T-helper 17 cell (primary cell): ENCODE data around the gene NFATC1. TPM values are rescaled to one million over a fixed set of nuclear protein-coding genes. Genes with fewer than 3 reads are reported as not detected.

Source experiments
- ATAC-seq: fragments of 150-1000 bp; cut with Tn5 transposase; 2 replicates; pipeline ENCODE4 v1.10.0; 2021; ENCODE audit warnings: mild to moderate bottlenecking, moderate library complexity
- DNase-seq, 3 donors: peaks; one replicate each; pipeline versions ENCODE4 v3.0.0 to v3.0.0-alpha.2; 2020 to 2021
- H3K9me3 ChIP-seq: one replicate; pipeline ENCODE4 v1.7.0; 2013; ENCODE audit warnings: low read length, mild to moderate bottlenecking; ENCODE audit not compliant: control insufficient read depth, poor library complexity, severe bottlenecking
- H3K27ac Mint-ChIP-seq: one replicate; pipeline ENCODE4 v1.8.0; 2022; ENCODE audit warnings: mild to moderate bottlenecking, moderate library complexity, mixed read lengths
- H3K27me3 Mint-ChIP-seq: one replicate; pipeline ENCODE4 v1.8.0; 2022; ENCODE audit warnings: mixed read lengths
- H3K36me3 Mint-ChIP-seq: one replicate; pipeline ENCODE4 v1.8.0; 2022; ENCODE audit warnings: low read depth, mixed read lengths
- H3K4me1 Mint-ChIP-seq: one replicate; pipeline ENCODE4 v1.8.0; 2022; ENCODE audit warnings: mild to moderate bottlenecking, mixed read lengths
- H3K4me3 Mint-ChIP-seq: one replicate; pipeline ENCODE4 v1.8.0; 2022; ENCODE audit warnings: mild to moderate bottlenecking, moderate library complexity, mixed read lengths
- total RNA-seq, 4 donors: library from RNA in 2 of 4; stranded (reverse) in 2 of 4; gene quantifications; one replicate each; pipeline ENCODE4 v1.2.3 and lab custom pipeline; 2022 to 2026

The NFATC1 gene
- total RNA-seq, 2 donors from 2014 or later: 73.4 to 77.8 TPM

GRCh38 chr18:79453816-79454735 lies 58.3 kb downstream of the NFATC1 start:
- H3K36me3 Mint-ChIP-seq: no peaks in the 10 kb centered on the region
- H3K4me1 Mint-ChIP-seq: peaks cover 4% of the 10 kb centered on the region
- H3K4me3 Mint-ChIP-seq: no peak overlapping the region
- peak overlapping the region; percentile 32 for H3K27ac Mint-ChIP-seq
- DNase-seq (no peak), ATAC-seq (no peak)
- no peaks in the 10 kb centered on the region for H3K9me3 ChIP-seq
- H3K27me3 Mint-ChIP-seq: no peaks in the 10 kb centered on the region

GRCh38 chr18:79455261-79455660 lies 59.5 kb downstream of the NFATC1 start:
- Mint-ChIP-seq H3K27ac (no peak overlapping the region), H3K4me3 (no peak overlapping the region), H3K4me1 (peaks cover 7% of the 10 kb centered on the region), H3K27me3 (no peaks in the 10 kb centered on the region), H3K36me3 (no peaks in the 10 kb centered on the region)
- DNase-seq (no peak), ATAC-seq (no peak)
- H3K9me3 ChIP-seq: no peaks in the 10 kb centered on the region

- no peaks in the 10 kb centered on the region for H3K36me3 Mint-ChIP-seq
These were observed 60.6 kb downstream of the NFATC1 start for GRCh38 chr18:79456105-79456980.

GRCh38 chr18:79457239-79457638 lies 61.5 kb downstream of the NFATC1 start:
- peak overlapping the region; percentile 59 for H3K27ac Mint-ChIP-seq
- H3K4me1 Mint-ChIP-seq: peaks cover 8% of the 10 kb centered on the region
- H3K36me3 Mint-ChIP-seq: no peaks in the 10 kb centered on the region
- no peaks in the 10 kb centered on the region for H3K27me3 Mint-ChIP-seq
- no peaks in the 10 kb centered on the region for H3K9me3 ChIP-seq
- ATAC-seq (no peak), DNase-seq (no peak)
- no peak overlapping the region for H3K4me3 Mint-ChIP-seq

More at GRCh38 chr18:79456105-79456980, 60.6 kb downstream of the NFATC1 start:
- Mint-ChIP-seq H3K27me3 (no peaks in the 10 kb centered on the region), H3K27ac (peak overlapping the region; percentile 59), H3K4me3 (no peak overlapping the region), H3K4me1 (peaks cover 7% of the 10 kb centered on the region)
- no peaks in the 10 kb centered on the region for H3K9me3 ChIP-seq
- ATAC-seq (no peak), DNase-seq (no peak)

- H3K27ac Mint-ChIP-seq: peak overlapping the region; percentile 51
- no peak for DNase-seq
- no peak overlapping the region for H3K4me3 Mint-ChIP-seq
- ATAC-seq: no peak
- H3K9me3 ChIP-seq: no peaks in the 10 kb centered on the region
- H3K27me3 Mint-ChIP-seq: no peaks in the 10 kb centered on the region
- H3K36me3 Mint-ChIP-seq: no peaks in the 10 kb centered on the region
- peaks cover 8% of the 10 kb centered on the region for H3K4me1 Mint-ChIP-seq
These were observed 61.9 kb downstream of the NFATC1 start for GRCh38 chr18:79457652-79458051.

- H3K27ac Mint-ChIP-seq: peak overlapping the region; percentile 51
- no peaks in the 10 kb centered on the region for H3K9me3 ChIP-seq
- H3K27me3 Mint-ChIP-seq: no peaks in the 10 kb centered on the region
- H3K4me3 Mint-ChIP-seq: no peak overlapping the region
- H3K36me3 Mint-ChIP-seq: no peaks in the 10 kb centered on the region
- peaks cover 8% of the 10 kb centered on the region for H3K4me1 Mint-ChIP-seq
- no peak for DNase-seq
- no peak for ATAC-seq
These were observed 62.6 kb downstream of the NFATC1 start for GRCh38 chr18:79458131-79458838.

- Mint-ChIP-seq H3K27me3 (no peaks in the 10 kb centered on the region), H3K36me3 (no peaks in the 10 kb centered on the region), H3K4me3 (peak overlapping the region; percentile 3), H3K4me1 (peaks cover 8% of the 10 kb centered on the region), H3K27ac (peak overlapping the region; percentile 96)
- DNase-seq (no peak), ATAC-seq (no peak)
- no peaks in the 10 kb centered on the region for H3K9me3 ChIP-seq
These were observed 63.4 kb downstream of the NFATC1 start for GRCh38 chr18:79458917-79459803.

- H3K9me3 ChIP-seq: no peaks in the 10 kb centered on the region
- Mint-ChIP-seq H3K4me1 (peaks cover 9% of the 10 kb centered on the region), H3K36me3 (no peaks in the 10 kb centered on the region)
These were observed 64.3 kb downstream of the NFATC1 start for GRCh38 chr18:79459946-79460480.

GRCh38 chr18:79460481-79461300 lies 65.0 kb downstream of the NFATC1 start:
- DNase-seq: no peak
- H3K4me1 Mint-ChIP-seq: peaks cover 13% of the 10 kb centered on the region
- H3K27ac Mint-ChIP-seq: peak overlapping the region; percentile 96
- no peaks in the 10 kb centered on the region for H3K36me3 Mint-ChIP-seq
- no peaks in the 10 kb centered on the region for H3K27me3 Mint-ChIP-seq
- ATAC-seq: peak; percentile 14
- H3K9me3 ChIP-seq: no peaks in the 10 kb centered on the region
- H3K4me3 Mint-ChIP-seq: peak overlapping the region; percentile 19

More at GRCh38 chr18:79459946-79460480, 64.3 kb downstream of the NFATC1 start:
- peak overlapping the region; percentile 96 for H3K27ac Mint-ChIP-seq
- no peak overlapping the region for H3K4me3 Mint-ChIP-seq
- no peaks in the 10 kb centered on the region for H3K27me3 Mint-ChIP-seq
- DNase-seq (no peak), ATAC-seq (no peak)

- H3K27me3 Mint-ChIP-seq: no peaks in the 10 kb centered on the region
- H3K4me3 Mint-ChIP-seq: no peak overlapping the region
- ATAC-seq (no peak), DNase-seq (no peak)
- H3K27ac Mint-ChIP-seq: no peak overlapping the region
- H3K36me3 Mint-ChIP-seq: no peaks in the 10 kb centered on the region
- peaks cover 13% of the 10 kb centered on the region for H3K4me1 Mint-ChIP-seq
- H3K9me3 ChIP-seq: no peaks in the 10 kb centered on the region
These were observed 65.9 kb downstream of the NFATC1 start for GRCh38 chr18:79461627-79462026.

GRCh38 chr18:79463424-79463960 lies 67.8 kb downstream of the NFATC1 start:
- H3K27me3 Mint-ChIP-seq: no peaks in the 10 kb centered on the region
- H3K4me1 Mint-ChIP-seq: peaks cover 13% of the 10 kb centered on the region
- H3K36me3 Mint-ChIP-seq: no peaks in the 10 kb centered on the region
- no peak overlapping the region for H3K4me3 Mint-ChIP-seq
- H3K9me3 ChIP-seq: no peaks in the 10 kb centered on the region
- ATAC-seq (no peak), DNase-seq (no peak)
- no peak overlapping the region for H3K27ac Mint-ChIP-seq
